ENCODE data around the gene PPP6R3. TPM values are rescaled to one million over a fixed set of nuclear protein-coding genes. Genes with fewer than 3 reads are reported as not detected.

Gene PPP6R3
- total RNA-seq, 1 experiment from 2014 or later = 113 TPM

Other genes starting within 250 kb of the PPP6R3 start
- 17.7 and 25.1 TPM in 2 replicates for gene KMT5B, start 247.5 kb upstream of the PPP6R3 start, total RNA-seq (2014; rRNA removed; shearing (Covaris generic))
- gene C11orf24, start 188.8 kb upstream of the PPP6R3 start, total RNA-seq (2014; rRNA removed; shearing (Covaris generic)) = 60.3 and 69.1 TPM in 2 replicates
- gene LRP5, start 148.2 kb upstream of the PPP6R3 start, total RNA-seq (2014; rRNA removed; shearing (Covaris generic)) = 0.48 and 0.59 TPM in 2 replicates
- gene GAL, start 223.8 kb downstream of the PPP6R3 start, total RNA-seq (2014; rRNA removed; shearing (Covaris generic)) = not detected in 2 replicates

Data from RPMI7951 (cell line).